Gastroesophageal sphincter (tissue), 3 donors: ENCODE measurements around the gene SELENBP1.

Source experiments
- EP300 ChIP-seq: sonication (generic); formaldehyde crosslinking; IDR thresholded peaks from one replicate; pipeline ENCODE4 v1.6.1; 2017; ENCODE audit warnings: antibody characterized with exemption, mild to moderate bottlenecking
- POLR2A ChIP-seq, 2 donors: fragments of 450-650 bp; IDR thresholded peaks; one replicate each; pipeline ENCODE4 v1.6.1; 2017; ENCODE audit warnings: antibody characterized with exemption in 2 of 2, mild to moderate bottlenecking in 2 of 2, moderate library complexity in 1 of 2
- POLR2AphosphoS5 ChIP-seq: sonication (generic); formaldehyde crosslinking; IDR thresholded peaks from one replicate; pipeline ENCODE4 v1.6.1; 2017; ENCODE audit warnings: antibody characterized with exemption
- TF ChIP-seq, protein P1 (sequence below), 4 experiments: fragments of 200-600 bp in 2 of 4; fragments of 450-650 bp in 2 of 4; sonication (generic) in 1 of 4; IDR thresholded peaks; one replicate each; pipeline ENCODE4 v1.5.1; 2017 to 2019; ENCODE audit warnings: antibody characterized with exemption in 4 of 4, mild to moderate bottlenecking in 2 of 4, moderate library complexity in 2 of 4

DNA sequence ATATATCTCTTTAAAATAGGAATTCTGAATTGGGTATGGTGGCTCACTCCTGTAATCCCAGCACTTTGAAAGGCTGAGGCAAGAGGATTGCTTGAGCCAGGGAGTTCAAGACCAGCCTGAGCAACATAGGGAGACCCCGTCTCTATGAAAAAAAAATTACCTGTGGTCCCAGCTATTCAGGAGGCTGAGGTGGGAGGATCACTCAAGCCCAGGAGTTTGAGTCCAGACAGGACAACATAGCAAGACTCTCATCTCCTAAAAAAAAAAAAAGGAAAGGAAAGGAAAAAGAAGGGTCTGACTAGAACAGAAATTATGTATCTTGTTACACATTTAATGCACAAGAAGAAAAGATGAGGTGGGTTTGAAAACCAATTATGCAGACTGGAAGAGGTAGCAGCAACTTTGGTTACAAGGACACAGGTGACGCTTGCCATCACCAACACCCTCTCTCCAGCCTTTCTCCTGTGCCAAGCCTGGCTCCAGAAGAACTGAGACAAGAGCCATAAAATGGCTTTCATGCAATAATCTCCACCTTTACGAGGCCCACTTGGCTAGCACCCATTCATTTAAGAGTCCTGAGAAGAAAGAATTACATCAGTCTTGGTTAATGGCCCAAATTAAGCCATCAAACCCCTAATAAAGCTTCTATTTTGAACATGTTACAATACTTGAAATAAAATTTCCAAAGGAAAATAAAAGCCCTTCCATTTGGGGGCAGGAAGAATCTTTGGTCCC is 4.8 kb upstream of the SELENBP1 start:
- TF ChIP-seq, protein P1, sequence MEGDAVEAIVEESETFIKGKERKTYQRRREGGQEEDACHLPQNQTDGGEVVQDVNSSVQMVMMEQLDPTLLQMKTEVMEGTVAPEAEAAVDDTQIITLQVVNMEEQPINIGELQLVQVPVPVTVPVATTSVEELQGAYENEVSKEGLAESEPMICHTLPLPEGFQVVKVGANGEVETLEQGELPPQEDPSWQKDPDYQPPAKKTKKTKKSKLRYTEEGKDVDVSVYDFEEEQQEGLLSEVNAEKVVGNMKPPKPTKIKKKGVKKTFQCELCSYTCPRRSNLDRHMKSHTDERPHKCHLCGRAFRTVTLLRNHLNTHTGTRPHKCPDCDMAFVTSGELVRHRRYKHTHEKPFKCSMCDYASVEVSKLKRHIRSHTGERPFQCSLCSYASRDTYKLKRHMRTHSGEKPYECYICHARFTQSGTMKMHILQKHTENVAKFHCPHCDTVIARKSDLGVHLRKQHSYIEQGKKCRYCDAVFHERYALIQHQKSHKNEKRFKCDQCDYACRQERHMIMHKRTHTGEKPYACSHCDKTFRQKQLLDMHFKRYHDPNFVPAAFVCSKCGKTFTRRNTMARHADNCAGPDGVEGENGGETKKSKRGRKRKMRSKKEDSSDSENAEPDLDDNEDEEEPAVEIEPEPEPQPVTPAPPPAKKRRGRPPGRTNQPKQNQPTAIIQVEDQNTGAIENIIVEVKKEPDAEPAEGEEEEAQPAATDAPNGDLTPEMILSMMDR (IDR thresholded peaks at IDR 0.05): no peak
- TF ChIP-seq POLR2A (IDR thresholded peaks at IDR 0.05): no peak
- no peak for TF ChIP-seq POLR2AphosphoS5
- no peak for TF ChIP-seq EP300
